NCI-H1436 (cell line): ENCODE results near the gene CAPN2.
A peak's percentile ranks its signal among the peaks of the same experiment; 100 is the strongest.

Experiments
- DNase-seq: peaks from one replicate; lab custom pipeline; 2025; lab: John Stamatoyannopoulos, UW

The CAPN2 gene

GRCh38 chr1:223702735-223703667, 9.3 kb upstream of the CAPN2 start:
- DNase-seq = no peak

- DNase-seq = no peak
Measured at GRCh38 chr1:223703668-223704013, 8.7 kb upstream of the CAPN2 start.

- no peak for DNase-seq
Measured at GRCh38 chr1:223704921-223705878, 7.1 kb upstream of the CAPN2 start.

GRCh38 chr1:223706077-223706973, 6.0 kb upstream of the CAPN2 start:
- peak; percentile 47 for DNase-seq

- no peak for DNase-seq
Measured at GRCh38 chr1:223707256-223708000, 4.9 kb upstream of the CAPN2 start.

GRCh38 chr1:223708001-223708359, 4.4 kb upstream of the CAPN2 start:
- DNase-seq = no peak

- no peak for DNase-seq
Measured at GRCh38 chr1:223708651-223709268, 3.6 kb upstream of the CAPN2 start.

- no peak for DNase-seq
Measured at GRCh38 chr1:223709598-223709997, 2.7 kb upstream of the CAPN2 start.

GRCh38 chr1:223710179-223711133, 1.9 kb upstream of the CAPN2 start:
- DNase-seq = no peak

- no peak for DNase-seq
Measured at GRCh38 chr1:223711173-223711572, 1.2 kb upstream of the CAPN2 start.

- DNase-seq = no peak
Measured at GRCh38 chr1:223711747-223712193, 569 bp upstream of the CAPN2 start.

- no peak for DNase-seq
Measured at GRCh38 chr1:223712850-223713474, 623 bp downstream of the CAPN2 start.

GRCh38 chr1:223713546-223714420, 1.4 kb downstream of the CAPN2 start:
- DNase-seq = no peak

GRCh38 chr1:223714421-223714724, 2.0 kb downstream of the CAPN2 start:
- DNase-seq = no peak

- no peak for DNase-seq
Measured at GRCh38 chr1:223714849-223715603, 2.7 kb downstream of the CAPN2 start.

- no peak for DNase-seq
Measured at GRCh38 chr1:223715604-223716172, 3.3 kb downstream of the CAPN2 start.

- DNase-seq = no peak
Measured at GRCh38 chr1:223716302-223716862, 4.0 kb downstream of the CAPN2 start.
